GM13977 (cell line): ENCODE results near the gene OR56A3.

Source experiments
- DNase-seq: peaks from one replicate; pipeline ENCODE4 v3.0.0; 2012; ENCODE audit warnings: low spot score
- CTCF ChIP-seq: IDR thresholded peaks from 2 replicates; pipeline ENCODE4 v1.5.1; 2012; ENCODE audit warnings: mild to moderate bottlenecking, control low read depth; ENCODE audit not compliant: insufficient read depth; ENCODE audit errors: extremely low read depth, missing control alignments
- in situ Hi-C: fragments of 300-500 bp; cut with MboI; formaldehyde crosslinking; loops from one replicate; pipeline ENCODE4 v1.12.0; 2022; ENCODE audit warnings: low sequenced_read_pairs, low pct_unique_long_range_greater_than_20kb, mixed read lengths, inconsistent platforms; ENCODE audit not compliant: unreplicated experiment

OR56A3 gene

GRCh38 chr11:5966958-5967357 is 24.9 kb downstream of the OR56A3 start:
- DNase-seq = no peak
- no peak for TF ChIP-seq CTCF
- in situ Hi-C loops = no loop called here

- DNase-seq = no peak
- in situ Hi-C loops = no loop called here
- TF ChIP-seq CTCF = no peak
Measured at GRCh38 chr11:5967708-5968107, 25.7 kb downstream of the OR56A3 start.

- in situ Hi-C loops = no loop called here
- no peak for TF ChIP-seq CTCF
- DNase-seq = no peak
Measured at GRCh38 chr11:5968394-5968793, 26.3 kb downstream of the OR56A3 start, which contains the start of gene OR56A5. OR56A5 (minus strand) TSS chr11:5968494; CDS start chr11:5968494, 0 bp downstream.

- TF ChIP-seq CTCF = no peak
- in situ Hi-C loops = no loop called here
- DNase-seq = no peak
Measured at GRCh38 chr11:5973530-5973929, 31.5 kb downstream of the OR56A3 start.

GRCh38 chr11:5983443-5983842 is 41.4 kb downstream of the OR56A3 start:
- DNase-seq = no peak
- in situ Hi-C loops = no loop called here

GRCh38 chr11:5986885-5987284 is 44.8 kb downstream of the OR56A3 start, which contains the start of gene OR52L1:
OR52L1 (minus strand) TSS chr11:5986985; CDS start chr11:5986930, 55 bp downstream.
- TF ChIP-seq CTCF = no peak
- in situ Hi-C loops = no loop called here
- DNase-seq = no peak

More at GRCh38 chr11:5983443-5983842, 41.4 kb downstream of the OR56A3 start:
- no peak for TF ChIP-seq CTCF

GRCh38 chr11:5989203-5989602 is 47.2 kb downstream of the OR56A3 start:
- in situ Hi-C loops = no loop called here
- peak; percentile 1 for TF ChIP-seq CTCF
- DNase-seq = no peak
